Nephron progenitor cell (in vitro differentiated cells): Measurements from ENCODE around the gene AGMO.

ENCODE experiments used
- DNase-seq: peaks from one replicate; pipeline ENCODE4 v3.0.0; 2021
- H3K27ac Mint-ChIP-seq: 2 replicates; pipeline ENCODE4 v1.8.0; 2021; ENCODE audit warnings: mild to moderate bottlenecking, moderate library complexity, mixed read lengths
- H3K27me3 Mint-ChIP-seq: 2 replicates; pipeline ENCODE4 v1.8.0; 2021; ENCODE audit warnings: mild to moderate bottlenecking, low read depth, mixed read lengths; ENCODE audit not compliant: poor library complexity
- H3K36me3 Mint-ChIP-seq: 2 replicates; pipeline ENCODE4 v1.8.0; 2021; ENCODE audit warnings: low read depth, mixed read lengths
- H3K4me1 Mint-ChIP-seq: 2 replicates; pipeline ENCODE4 v1.8.0; 2021; ENCODE audit warnings: mixed read lengths
- H3K4me3 Mint-ChIP-seq: 2 replicates; pipeline ENCODE4 v1.8.0; 2021; ENCODE audit warnings: mild to moderate bottlenecking, moderate library complexity, mixed read lengths
- H3K9me3 Mint-ChIP-seq: 2 replicates; pipeline ENCODE4 v1.8.0; 2021; ENCODE audit warnings: mild to moderate bottlenecking, moderate library complexity, mixed read lengths
- TF ChIP-seq, protein P1 (sequence below): fragments of 200-600 bp; sonication (generic); IDR thresholded peaks from 2 replicates; pipeline ENCODE4 v1.5.0; 2021; ENCODE audit warnings: antibody characterized with exemption

AGMO gene

DNA sequence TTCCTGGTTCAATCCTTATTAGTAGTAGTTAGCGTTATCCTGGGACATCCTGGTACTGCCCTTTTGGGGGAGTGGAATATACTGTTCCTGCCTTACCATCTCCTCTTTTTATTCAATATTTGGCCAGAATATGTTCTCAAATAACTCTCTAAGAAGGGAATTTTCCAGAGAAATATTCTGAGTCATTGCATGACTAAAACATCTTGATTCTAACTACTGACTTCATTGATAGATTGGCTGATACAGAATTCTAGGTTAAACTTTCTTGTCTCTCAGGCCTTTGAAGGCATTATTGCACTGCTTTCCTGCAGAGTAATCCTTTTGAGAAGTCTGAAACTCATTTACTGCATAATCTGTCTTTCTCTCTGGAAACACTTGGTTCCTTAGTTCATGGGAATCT lies 383.8 kb downstream of the AGMO start:
- no peaks in the 10 kb centered on the region for H3K36me3 Mint-ChIP-seq
- H3K27ac Mint-ChIP-seq: no peak overlapping the region
- TF ChIP-seq, protein P1, sequence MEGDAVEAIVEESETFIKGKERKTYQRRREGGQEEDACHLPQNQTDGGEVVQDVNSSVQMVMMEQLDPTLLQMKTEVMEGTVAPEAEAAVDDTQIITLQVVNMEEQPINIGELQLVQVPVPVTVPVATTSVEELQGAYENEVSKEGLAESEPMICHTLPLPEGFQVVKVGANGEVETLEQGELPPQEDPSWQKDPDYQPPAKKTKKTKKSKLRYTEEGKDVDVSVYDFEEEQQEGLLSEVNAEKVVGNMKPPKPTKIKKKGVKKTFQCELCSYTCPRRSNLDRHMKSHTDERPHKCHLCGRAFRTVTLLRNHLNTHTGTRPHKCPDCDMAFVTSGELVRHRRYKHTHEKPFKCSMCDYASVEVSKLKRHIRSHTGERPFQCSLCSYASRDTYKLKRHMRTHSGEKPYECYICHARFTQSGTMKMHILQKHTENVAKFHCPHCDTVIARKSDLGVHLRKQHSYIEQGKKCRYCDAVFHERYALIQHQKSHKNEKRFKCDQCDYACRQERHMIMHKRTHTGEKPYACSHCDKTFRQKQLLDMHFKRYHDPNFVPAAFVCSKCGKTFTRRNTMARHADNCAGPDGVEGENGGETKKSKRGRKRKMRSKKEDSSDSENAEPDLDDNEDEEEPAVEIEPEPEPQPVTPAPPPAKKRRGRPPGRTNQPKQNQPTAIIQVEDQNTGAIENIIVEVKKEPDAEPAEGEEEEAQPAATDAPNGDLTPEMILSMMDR: no peak
- no peaks in the 10 kb centered on the region for H3K9me3 Mint-ChIP-seq
- no peak overlapping the region for H3K4me3 Mint-ChIP-seq
- H3K27me3 Mint-ChIP-seq: no peaks in the 10 kb centered on the region
- DNase-seq: no peak
- no peaks in the 10 kb centered on the region for H3K4me1 Mint-ChIP-seq

DNA sequence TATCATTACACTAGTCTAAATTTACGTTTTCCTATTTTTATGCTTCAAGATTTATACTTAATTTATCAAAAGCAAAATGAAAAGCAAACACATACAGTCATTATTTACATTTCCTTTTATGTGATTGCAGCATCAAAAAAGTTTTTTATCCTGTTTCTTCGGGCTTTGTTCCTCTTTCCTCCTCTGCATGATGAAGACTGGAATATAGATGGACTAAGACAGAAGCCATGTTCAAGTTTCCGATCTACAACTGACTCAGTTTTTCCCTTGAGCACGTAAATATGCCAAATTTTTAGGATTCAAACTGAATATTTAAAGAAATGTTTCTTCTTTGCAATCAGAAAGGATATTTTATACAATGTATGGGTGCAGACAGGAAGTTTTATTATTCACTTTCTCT lies 385.7 kb downstream of the AGMO start:
- Mint-ChIP-seq H3K36me3 (no peaks in the 10 kb centered on the region), H3K27ac (no peak overlapping the region), H3K9me3 (no peaks in the 10 kb centered on the region), H3K27me3 (no peaks in the 10 kb centered on the region), H3K4me1 (no peaks in the 10 kb centered on the region), H3K4me3 (no peak overlapping the region)
- TF ChIP-seq, protein P1: no peak
- DNase-seq: no peak

DNA sequence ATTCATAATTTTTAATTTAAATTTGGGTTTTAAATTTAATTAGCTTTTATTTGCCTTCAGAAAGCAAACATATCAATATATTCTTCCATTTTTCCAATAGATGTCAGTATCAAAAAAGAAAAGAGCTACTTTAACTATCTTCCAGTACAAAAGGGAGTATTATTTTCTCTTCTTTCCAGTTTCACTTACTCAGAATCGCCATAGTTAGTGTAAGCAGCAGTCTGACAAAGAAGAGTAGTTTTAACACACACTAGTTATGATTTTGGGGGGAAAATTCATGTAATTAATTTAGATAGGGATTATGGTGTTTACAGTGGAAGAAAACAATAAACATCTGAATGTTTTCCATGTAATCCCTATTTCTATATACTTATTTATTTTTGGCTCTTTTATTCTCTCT lies 386.7 kb downstream of the AGMO start:
- no peaks in the 10 kb centered on the region for H3K36me3 Mint-ChIP-seq
- H3K9me3 Mint-ChIP-seq: no peaks in the 10 kb centered on the region
- H3K4me3 Mint-ChIP-seq: no peak overlapping the region
- H3K27me3 Mint-ChIP-seq: peaks cover 3% of the 10 kb centered on the region
- no peaks in the 10 kb centered on the region for H3K4me1 Mint-ChIP-seq
- DNase-seq: no peak
- no peak overlapping the region for H3K27ac Mint-ChIP-seq
- TF ChIP-seq, protein P1: no peak

DNA sequence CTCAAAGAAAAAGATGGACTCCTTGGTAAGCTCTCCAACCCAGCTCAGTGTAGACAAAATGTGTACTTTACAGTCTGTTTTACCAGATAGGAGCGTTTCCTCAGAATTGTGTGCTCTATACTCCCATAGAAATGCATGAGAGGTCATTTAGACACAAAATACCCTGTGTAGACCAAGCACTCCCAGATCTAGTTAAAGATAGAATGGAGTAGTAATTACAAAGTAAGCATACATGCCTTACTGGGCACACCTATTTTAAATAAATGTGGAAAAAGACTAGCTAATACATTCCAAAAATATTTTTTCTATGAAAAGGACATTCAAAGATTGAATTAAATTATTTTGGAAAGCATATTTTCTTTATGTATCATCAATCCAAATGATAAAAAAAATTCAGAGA lies 387.3 kb downstream of the AGMO start:
- no peaks in the 10 kb centered on the region for H3K4me1 Mint-ChIP-seq
- H3K4me3 Mint-ChIP-seq: no peak overlapping the region
- no peaks in the 10 kb centered on the region for H3K36me3 Mint-ChIP-seq
- no peak for DNase-seq
- no peaks in the 10 kb centered on the region for H3K9me3 Mint-ChIP-seq
- peaks cover 3% of the 10 kb centered on the region for H3K27me3 Mint-ChIP-seq
- H3K27ac Mint-ChIP-seq: no peak overlapping the region
- TF ChIP-seq, protein P1: no peak

DNA sequence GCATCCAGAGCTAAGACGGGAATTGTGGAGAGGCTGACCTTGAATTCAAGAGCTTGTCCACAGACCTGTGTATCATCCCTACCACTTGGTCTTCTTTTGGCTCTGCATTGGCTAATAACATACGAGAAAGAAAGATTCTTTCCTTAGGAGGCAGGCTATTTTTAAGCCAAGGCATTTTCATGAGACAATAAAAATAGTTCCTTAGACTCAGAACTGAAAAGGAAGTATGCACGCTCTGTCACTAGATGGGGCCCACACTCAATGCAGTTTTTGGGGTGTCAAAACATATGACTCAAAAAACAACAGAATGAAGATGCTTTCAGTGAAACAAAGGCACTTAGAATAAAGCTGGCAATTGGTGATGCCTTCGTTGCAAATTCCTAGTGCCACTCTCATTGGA lies 393.3 kb downstream of the AGMO start:
- Mint-ChIP-seq H3K27ac (no peak overlapping the region), H3K36me3 (no peaks in the 10 kb centered on the region), H3K9me3 (no peaks in the 10 kb centered on the region), H3K4me1 (peaks cover 3% of the 10 kb centered on the region), H3K4me3 (no peak overlapping the region), H3K27me3 (peaks cover 3% of the 10 kb centered on the region)
- TF ChIP-seq, protein P1: no peak
- no peak for DNase-seq

DNA sequence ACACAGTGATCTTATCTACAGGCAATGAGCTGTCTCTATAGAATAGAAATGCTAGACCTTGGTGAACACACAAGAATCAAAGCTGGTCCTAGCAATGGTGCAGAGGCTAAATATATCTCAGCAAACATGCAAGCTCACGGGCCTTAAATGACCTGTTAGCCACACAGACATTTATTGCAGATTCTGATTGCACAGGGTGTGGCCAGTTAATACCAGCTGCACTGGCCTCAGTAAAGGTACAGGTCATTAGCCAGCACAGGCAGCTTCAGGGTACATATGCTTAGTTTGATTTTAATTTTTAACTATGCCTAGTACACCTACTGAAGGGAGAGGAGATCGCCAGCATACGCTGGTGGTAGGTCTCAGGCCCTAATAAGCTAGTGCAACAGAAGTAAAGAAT lies 393.9 kb downstream of the AGMO start:
- peaks cover 3% of the 10 kb centered on the region for H3K27me3 Mint-ChIP-seq
- no peak overlapping the region for H3K4me3 Mint-ChIP-seq
- peaks cover 3% of the 10 kb centered on the region for H3K4me1 Mint-ChIP-seq
- TF ChIP-seq, protein P1: no peak
- no peaks in the 10 kb centered on the region for H3K36me3 Mint-ChIP-seq
- no peak overlapping the region for H3K27ac Mint-ChIP-seq
- no peaks in the 10 kb centered on the region for H3K9me3 Mint-ChIP-seq
- no peak for DNase-seq
